Measurements from ENCODE around the gene ERH. TPM values are rescaled to one million over a fixed set of nuclear protein-coding genes. Genes with fewer than 3 reads are reported as not detected.

Gene ERH
- total and polyA plus RNA-seq, 8 donors = 32.4 to 75.4 (median 58.5) TPM

DNA sequence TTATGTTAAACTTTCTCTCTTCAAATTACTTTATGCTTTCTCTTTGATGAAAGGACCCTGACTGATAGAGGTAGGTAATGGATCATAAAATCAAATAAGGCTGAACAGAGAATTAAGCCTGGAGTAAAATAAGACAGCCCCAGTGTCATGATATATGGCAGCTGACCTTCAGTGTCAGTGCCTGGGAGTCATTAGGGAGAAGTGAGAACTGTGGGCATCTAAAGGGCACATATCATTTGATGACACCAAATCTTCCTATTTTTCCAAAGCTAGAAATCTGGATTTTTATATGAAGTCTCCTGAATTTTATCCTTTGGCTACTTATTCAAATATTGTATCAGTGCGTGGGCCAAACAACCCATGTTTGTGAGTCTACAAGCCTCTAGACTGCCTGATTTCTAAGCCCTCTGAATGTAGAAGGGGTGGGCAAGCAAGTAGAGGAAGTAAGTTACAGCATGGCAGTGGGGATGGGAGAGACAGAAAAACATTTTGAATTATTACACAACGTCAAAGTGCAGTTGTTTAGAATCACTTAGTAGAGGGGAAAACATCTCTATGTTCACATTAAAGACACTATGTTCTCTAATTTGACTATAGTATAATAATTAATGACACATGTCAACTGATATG is 10.3 kb upstream of the ERH start:
- no peaks in the 10 kb centered on the region for H3K36me3 ChIP-seq
- FAIRE-seq = no peak

DNA sequence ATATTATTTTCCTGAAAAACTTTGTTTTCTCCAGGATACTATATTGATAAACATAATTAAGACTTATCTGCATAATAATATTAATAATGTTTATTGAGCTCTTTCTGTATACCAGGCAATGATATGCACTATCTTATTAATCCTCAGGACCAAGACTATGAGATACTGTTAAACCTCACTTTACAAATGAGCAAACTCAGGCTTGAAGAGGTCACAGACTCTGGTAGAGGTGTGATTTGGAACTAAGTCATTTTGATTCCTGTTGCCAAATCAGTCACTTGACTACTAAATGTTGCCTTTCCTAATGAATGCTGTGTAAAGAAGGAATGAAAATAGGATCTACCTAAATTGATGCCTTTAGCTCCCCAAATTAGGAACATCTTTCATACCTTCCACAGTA is 7.7 kb upstream of the ERH start:
- Histone ChIP-seq H3K4me1 (peaks cover 5 to 16% (median 13%) of the 10 kb centered on the region in 3 donors), H3K36me3 (no peaks in the 10 kb centered on the region), H3K27ac (no peak overlapping the region), H3K4me3 (no peak overlapping the region), H3K27me3 (no peaks in the 10 kb centered on the region), H3K9me3 (no peaks in the 10 kb centered on the region)
- intact Hi-C loops (cut with DNase I) = no loop called here
- no peak for FAIRE-seq
- no peak for ATAC-seq
- no peak for DNase-seq
- TF ChIP-seq, protein P1, sequence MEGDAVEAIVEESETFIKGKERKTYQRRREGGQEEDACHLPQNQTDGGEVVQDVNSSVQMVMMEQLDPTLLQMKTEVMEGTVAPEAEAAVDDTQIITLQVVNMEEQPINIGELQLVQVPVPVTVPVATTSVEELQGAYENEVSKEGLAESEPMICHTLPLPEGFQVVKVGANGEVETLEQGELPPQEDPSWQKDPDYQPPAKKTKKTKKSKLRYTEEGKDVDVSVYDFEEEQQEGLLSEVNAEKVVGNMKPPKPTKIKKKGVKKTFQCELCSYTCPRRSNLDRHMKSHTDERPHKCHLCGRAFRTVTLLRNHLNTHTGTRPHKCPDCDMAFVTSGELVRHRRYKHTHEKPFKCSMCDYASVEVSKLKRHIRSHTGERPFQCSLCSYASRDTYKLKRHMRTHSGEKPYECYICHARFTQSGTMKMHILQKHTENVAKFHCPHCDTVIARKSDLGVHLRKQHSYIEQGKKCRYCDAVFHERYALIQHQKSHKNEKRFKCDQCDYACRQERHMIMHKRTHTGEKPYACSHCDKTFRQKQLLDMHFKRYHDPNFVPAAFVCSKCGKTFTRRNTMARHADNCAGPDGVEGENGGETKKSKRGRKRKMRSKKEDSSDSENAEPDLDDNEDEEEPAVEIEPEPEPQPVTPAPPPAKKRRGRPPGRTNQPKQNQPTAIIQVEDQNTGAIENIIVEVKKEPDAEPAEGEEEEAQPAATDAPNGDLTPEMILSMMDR (IDR thresholded peaks at IDR 0.05) = no peak

More for the DNA sequence above, 10.3 kb upstream of the ERH start:
- WGBS, 2 donors = 57 to 65% methylated on average over 2 of the region's 2 CpGs
- DNase-seq = no peak
- H3K4me3 ChIP-seq = no peak overlapping the region
- no peak overlapping the region for H3K27ac ChIP-seq
- intact Hi-C loops (cut with DNase I) = no loop called here
- no peak for ATAC-seq
- no peaks in the 10 kb centered on the region for H3K9me3 ChIP-seq
- TF ChIP-seq, protein P1 (IDR thresholded peaks at IDR 0.05) = no peak
- H3K4me1 ChIP-seq = peaks cover 0 to 4% (median 0%) of the 10 kb centered on the region in 3 donors
- H3K27me3 ChIP-seq = no peaks in the 10 kb centered on the region

DNA sequence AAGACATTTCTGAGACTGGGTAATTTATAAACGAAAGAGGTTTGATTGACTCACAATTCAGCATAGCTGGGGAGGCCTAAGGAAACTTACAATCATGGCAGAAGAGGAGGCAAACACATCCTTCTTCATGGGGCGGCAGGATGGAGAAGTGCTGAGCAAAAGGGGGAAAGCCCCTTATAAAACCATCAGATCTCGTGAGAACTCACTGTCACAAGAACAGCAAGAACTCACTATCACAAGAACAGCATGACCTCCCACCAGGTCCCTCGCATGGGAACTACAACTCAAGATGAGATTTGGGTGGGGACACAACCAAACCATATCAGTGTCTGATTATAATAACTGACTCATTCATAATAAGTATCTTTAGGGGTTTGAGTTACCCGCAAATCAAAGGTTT is 6.8 kb upstream of the ERH start:
- no peak for ATAC-seq
- no peak for DNase-seq
- intact Hi-C loops (cut with DNase I) = no loop called here
- no peaks in the 10 kb centered on the region for H3K9me3 ChIP-seq
- WGBS, 2 donors = 93 to 99% methylated on average over 5 of the region's 5 CpGs
- peaks cover 5 to 16% (median 13%) of the 10 kb centered on the region in 3 donors for H3K4me1 ChIP-seq
- no peak for FAIRE-seq
- TF ChIP-seq, protein P1 (IDR thresholded peaks at IDR 0.05) = no peak
- no peak overlapping the region for H3K4me3 ChIP-seq
- H3K27me3 ChIP-seq = no peaks in the 10 kb centered on the region
- no peaks in the 10 kb centered on the region for H3K36me3 ChIP-seq
- H3K27ac ChIP-seq = no peak overlapping the region

DNA sequence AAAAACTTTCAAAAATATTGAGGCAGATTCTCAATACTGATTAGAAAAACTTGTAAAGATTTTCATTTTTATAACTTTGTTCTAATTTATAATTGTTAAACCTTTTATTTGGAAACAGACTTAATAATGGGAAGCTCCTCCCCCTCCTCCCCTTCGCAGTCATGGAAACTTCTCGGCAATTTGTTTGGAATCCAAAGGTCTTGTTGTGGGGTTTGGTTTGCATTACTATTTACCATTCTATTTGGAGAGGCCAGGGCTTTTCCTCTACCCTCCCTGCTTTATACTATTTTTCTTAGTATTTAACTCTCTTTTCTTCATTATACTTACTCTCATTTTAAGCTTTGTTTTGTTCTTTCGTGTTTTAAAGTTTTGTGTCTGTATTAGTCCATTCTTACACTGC is 6.4 kb upstream of the ERH start:
- Histone ChIP-seq H3K27me3 (no peaks in the 10 kb centered on the region), H3K4me1 (peaks cover 5 to 20% (median 13%) of the 10 kb centered on the region in 3 donors), H3K27ac (no peak overlapping the region), H3K9me3 (no peaks in the 10 kb centered on the region), H3K36me3 (no peaks in the 10 kb centered on the region), H3K4me3 (no peak overlapping the region)
- 77 to 80% methylated on average over 3 of the region's 3 CpGs for WGBS, 2 donors
- FAIRE-seq (no peak), DNase-seq (no peak), ATAC-seq (no peak)
- intact Hi-C loops (cut with DNase I) = no loop called here
- TF ChIP-seq, protein P1 (IDR thresholded peaks at IDR 0.05) = no peak

DNA sequence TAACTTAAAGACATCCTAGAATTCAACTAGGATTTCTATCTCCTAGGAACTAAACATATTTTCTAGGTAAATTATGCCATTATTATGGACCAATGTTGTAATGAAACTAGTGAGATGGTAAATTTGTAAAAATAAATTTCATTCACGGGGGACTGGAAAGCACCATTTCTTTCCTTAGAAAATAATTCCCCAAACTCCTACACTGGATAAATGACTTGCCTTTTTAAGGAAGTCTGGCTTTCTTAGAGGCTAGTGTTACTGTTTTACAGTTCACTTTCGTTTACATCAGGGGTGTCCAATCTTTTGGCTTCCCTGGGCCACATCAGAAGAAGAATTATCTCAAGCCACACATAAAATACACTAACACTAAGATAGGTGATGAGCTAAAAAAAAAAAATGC is 3.7 kb upstream of the ERH start:
- peak overlapping the region in 1 of 4 donors; percentile 90 for H3K4me3 ChIP-seq
- WGBS, 2 donors = 56 to 59% methylated on average over 2 of the region's 2 CpGs
- no peak for FAIRE-seq
- ATAC-seq = no peak
- no peak for DNase-seq
- intact Hi-C loops (cut with DNase I) = no loop called here
- H3K27me3 ChIP-seq = no peaks in the 10 kb centered on the region
- H3K4me1 ChIP-seq = peaks cover 10 to 22% (median 15%) of the 10 kb centered on the region in 3 donors
- no peaks in the 10 kb centered on the region for H3K36me3 ChIP-seq
- H3K27ac ChIP-seq = no peak overlapping the region
- TF ChIP-seq, protein P1 (IDR thresholded peaks at IDR 0.05) = no peak
- H3K9me3 ChIP-seq = no peaks in the 10 kb centered on the region
